Iris pigment epithelial cell (primary cell): Measurements from ENCODE around the gene PHLPP2.
"Not testable (repeated sequence)": the region's sequence is repeated elsewhere in the genome, so short reads cannot be mapped to it uniquely, and the experiment has no call there.

Experiments
- DNase-seq: peaks from one replicate; pipeline ENCODE4 v3.0.0-alpha.2; 2011; ENCODE audit warnings: low read depth

Gene PHLPP2

GRCh38 chr16:71622088-71622487 is 102.4 kb downstream of the PHLPP2 start:
- DNase-seq, result no peak

- no peak for DNase-seq
Measured at GRCh38 chr16:71618429-71618828, 106.1 kb downstream of the PHLPP2 start.

GRCh38 chr16:71614956-71615355 is 109.5 kb downstream of the PHLPP2 start:
- not testable (repeated sequence) for DNase-seq

GRCh38 chr16:71610936-71611871 is 113.3 kb downstream of the PHLPP2 start:
- DNase-seq, result peak; percentile 57

- no peak for DNase-seq
Measured at GRCh38 chr16:71610447-71610846, 114.1 kb downstream of the PHLPP2 start.

- DNase-seq, result no peak
Measured at GRCh38 chr16:71609066-71609465, 115.4 kb downstream of the PHLPP2 start.

- DNase-seq, result no peak
Measured at GRCh38 chr16:71600822-71601221, 123.7 kb downstream of the PHLPP2 start.

- not testable (repeated sequence) for DNase-seq
Measured at GRCh38 chr16:71598426-71598825, 126.1 kb downstream of the PHLPP2 start.

- DNase-seq, result not testable (repeated sequence)
Measured at GRCh38 chr16:71595340-71595826, 129.1 kb downstream of the PHLPP2 start.
